Spleen (tissue), 7 donors: ENCODE measurements around the gene PDGFA.

Experiments
- POLR2AphosphoS5 ChIP-seq, 3 donors: sonication (generic); formaldehyde crosslinking; IDR thresholded peaks; one replicate each; pipeline ENCODE4 v1.5.1; 2017; ENCODE audit warnings: antibody characterized with exemption in 3 of 3
- TF ChIP-seq, protein P1 (sequence below), 11 experiments: fragments of 200-600 bp in 7 of 11; fragments of 450-650 bp in 4 of 11; sonication (generic) in 4 of 11; IDR thresholded peaks in 8 of 11; conservative IDR thresholded peaks in 3 of 11; 1 replicate in 7 of 11; 2 replicates in 4 of 11; pipeline versions ENCODE4 v1.4.0 to v1.8.0; 2016 to 2021; ENCODE audit warnings: antibody characterized with exemption in 11 of 11, inconsistent platforms in 4 of 11, mild to moderate bottlenecking in 1 of 11
- donor health status: DM: no; HTN: no; CAD: no; lungs with moderate emphysema.
- donor health status: DM: no; HTN: no; CAD: no.
- donor health status: DM: no; HTN: no; CAD: no.

DNA sequence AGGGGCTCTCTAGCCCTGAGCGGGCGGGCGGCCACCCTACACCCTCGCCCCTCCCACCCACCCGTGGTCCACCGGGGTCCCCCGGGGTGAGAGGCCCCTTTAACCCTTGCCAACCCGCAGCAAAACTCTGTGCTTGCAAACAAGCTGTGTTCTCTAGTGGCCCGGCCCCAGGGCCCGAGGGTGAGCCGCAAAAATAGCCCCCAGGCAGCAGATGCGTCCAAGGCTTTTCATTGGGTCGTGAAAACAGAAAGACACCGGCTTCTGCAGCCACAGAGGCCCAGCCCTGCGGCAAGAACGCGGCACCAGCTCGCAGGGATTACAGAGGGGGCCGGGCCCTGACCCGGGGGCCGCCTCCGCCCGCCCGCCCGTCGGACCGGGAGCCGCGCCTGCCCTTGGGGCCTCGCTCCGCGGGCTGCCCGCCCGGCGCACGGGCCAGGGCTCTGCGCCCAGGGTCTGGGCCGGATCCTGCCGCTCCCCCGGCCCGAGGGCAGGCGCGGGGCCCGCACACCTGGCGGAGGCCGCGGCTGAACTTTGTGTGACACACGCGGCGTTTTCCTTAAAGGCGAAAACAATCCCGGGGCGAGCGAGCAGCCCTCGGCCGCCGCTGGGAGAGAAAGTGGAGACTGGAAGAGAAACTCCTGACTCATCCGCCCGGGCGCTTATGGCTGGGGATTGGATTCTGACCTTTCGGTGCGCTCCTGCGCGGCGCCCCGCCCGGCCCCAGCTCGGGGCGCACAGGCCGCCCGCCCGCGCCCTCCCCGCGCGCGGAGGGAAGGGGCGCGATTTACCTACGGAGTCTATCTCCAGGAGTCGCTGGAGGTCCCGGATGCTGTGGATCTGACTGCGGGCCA, 2.8 kb downstream of the PDGFA start:
- TF ChIP-seq, protein P1, sequence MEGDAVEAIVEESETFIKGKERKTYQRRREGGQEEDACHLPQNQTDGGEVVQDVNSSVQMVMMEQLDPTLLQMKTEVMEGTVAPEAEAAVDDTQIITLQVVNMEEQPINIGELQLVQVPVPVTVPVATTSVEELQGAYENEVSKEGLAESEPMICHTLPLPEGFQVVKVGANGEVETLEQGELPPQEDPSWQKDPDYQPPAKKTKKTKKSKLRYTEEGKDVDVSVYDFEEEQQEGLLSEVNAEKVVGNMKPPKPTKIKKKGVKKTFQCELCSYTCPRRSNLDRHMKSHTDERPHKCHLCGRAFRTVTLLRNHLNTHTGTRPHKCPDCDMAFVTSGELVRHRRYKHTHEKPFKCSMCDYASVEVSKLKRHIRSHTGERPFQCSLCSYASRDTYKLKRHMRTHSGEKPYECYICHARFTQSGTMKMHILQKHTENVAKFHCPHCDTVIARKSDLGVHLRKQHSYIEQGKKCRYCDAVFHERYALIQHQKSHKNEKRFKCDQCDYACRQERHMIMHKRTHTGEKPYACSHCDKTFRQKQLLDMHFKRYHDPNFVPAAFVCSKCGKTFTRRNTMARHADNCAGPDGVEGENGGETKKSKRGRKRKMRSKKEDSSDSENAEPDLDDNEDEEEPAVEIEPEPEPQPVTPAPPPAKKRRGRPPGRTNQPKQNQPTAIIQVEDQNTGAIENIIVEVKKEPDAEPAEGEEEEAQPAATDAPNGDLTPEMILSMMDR (IDR thresholded peaks at IDR 0.05 in 8 of 11, conservative IDR thresholded peaks at IDR 0.05 in 3 of 11), result no peak
- TF ChIP-seq POLR2AphosphoS5 (IDR thresholded peaks at IDR 0.05), result peak in 2 of 3 donors; percentile 26 to 31
